GM18498 (cell line): ENCODE results near the gene MYH7B.

Source experiments
- ATAC-seq: cut with Tn5 transposase; IDR thresholded peaks from one replicate; pipeline ENCODE4 v1.9.1; 2021; ENCODE audit warnings: mild to moderate bottlenecking, moderate library complexity; ENCODE audit not compliant: unreplicated experiment

The MYH7B gene

GRCh38 chr20:34990231-34990630, 34.6 kb downstream of the MYH7B start:
- no peak for ATAC-seq

GRCh38 chr20:34990661-34991214, 35.1 kb downstream of the MYH7B start:
- no peak for ATAC-seq

- no peak for ATAC-seq
Measured at GRCh38 chr20:34992751-34993417, 37.2 kb downstream of the MYH7B start.

DNA sequence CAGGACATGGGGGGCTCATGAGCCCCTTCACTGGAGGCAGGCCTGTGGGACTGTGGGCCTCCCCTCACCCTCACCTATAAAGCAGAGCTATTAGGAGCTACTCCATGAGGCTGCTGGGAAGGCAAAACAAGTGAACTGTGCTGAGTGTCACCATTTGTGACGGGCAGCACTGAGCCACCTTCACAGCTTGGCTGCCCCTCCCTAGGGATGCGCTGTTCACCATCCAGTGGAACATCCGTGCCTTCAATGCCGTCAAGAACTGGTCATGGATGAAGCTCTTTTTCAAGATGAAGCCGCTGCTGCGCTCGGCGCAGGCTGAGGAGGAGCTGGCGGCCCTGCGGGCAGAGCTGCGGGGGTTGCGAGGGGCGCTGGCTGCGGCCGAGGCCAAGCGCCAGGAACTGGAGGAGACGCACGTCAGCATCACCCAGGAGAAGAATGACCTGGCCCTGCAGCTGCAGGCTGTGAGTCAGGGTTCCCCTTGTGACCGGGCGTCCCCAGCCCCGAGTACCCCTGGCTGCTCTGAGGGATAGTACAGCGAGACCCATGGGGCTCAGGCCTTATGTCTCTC, 38.4 kb downstream of the MYH7B start:
- ATAC-seq = no peak

- ATAC-seq = no peak
Measured at GRCh38 chr20:34994509-34995131, 39.0 kb downstream of the MYH7B start.

DNA sequence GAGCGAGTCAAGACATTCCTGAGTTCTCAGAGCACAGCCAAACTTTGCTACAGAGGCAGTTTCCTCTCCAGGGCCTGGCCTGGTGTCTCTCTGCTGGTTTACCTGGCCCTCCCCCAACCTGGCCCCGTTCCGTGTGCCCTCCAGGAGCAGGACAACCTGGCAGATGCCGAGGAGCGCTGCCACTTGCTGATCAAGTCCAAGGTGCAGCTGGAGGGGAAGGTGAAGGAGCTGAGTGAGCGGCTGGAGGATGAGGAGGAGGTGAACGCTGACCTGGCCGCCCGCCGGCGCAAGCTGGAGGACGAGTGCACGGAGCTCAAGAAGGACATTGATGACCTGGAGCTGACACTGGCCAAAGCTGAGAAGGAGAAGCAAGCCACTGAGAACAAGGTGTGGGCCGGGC, 39.5 kb downstream of the MYH7B start:
- no peak for ATAC-seq

GRCh38 chr20:34995696-34996095, 40.0 kb downstream of the MYH7B start:
- ATAC-seq = no peak

- ATAC-seq = no peak
Measured at GRCh38 chr20:34996243-34997028, 40.8 kb downstream of the MYH7B start.

- no peak for ATAC-seq
Measured at GRCh38 chr20:34997131-34997561, 41.5 kb downstream of the MYH7B start.

DNA sequence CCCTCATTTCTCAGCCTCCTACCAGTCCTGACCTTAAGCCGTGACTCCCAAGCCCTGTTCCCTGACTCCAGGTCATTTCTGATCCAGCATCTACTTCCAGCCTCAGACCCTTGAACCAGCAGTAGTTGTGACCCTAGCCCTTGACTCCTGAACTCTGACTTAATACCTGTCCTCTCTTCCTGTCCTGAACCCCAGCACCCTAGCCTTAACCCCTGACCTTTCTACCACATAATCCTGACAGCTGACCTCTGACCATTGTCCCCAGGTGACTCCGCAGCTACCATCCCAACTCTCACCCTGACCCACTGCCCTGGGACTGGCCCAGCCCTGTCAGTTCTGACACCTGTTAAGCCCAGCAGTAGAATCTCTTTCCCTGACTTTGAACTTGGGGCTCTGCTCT, 42.1 kb downstream of the MYH7B start:
- no peak for ATAC-seq

DNA sequence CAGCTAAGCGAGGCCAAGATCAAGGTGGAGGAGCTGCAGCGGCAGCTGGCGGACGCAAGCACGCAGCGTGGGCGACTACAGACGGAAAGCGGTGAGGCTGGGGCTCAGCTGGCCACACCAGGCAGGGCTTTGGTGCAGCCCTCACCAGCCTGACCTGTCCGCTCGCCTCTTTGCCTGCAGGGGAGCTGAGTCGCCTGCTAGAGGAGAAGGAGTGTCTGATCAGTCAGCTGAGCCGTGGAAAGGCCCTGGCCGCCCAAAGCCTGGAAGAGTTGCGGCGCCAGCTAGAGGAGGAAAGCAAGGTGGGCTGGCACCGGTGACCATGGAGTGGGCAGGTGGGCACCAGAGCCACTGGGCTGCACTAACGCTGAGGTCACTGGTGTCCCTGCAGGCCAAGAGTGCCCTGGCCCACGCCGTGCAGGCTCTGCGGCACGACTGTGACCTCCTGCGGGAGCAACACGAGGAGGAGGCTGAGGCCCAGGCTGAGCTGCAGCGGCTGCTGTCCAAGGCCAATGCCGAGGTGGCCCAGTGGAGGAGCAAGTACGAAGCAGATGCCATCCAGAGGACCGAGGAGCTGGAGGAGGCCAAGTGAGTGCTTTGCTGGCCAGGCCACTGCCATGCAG, 42.8 kb downstream of the MYH7B start:
- ATAC-seq = no peak

DNA sequence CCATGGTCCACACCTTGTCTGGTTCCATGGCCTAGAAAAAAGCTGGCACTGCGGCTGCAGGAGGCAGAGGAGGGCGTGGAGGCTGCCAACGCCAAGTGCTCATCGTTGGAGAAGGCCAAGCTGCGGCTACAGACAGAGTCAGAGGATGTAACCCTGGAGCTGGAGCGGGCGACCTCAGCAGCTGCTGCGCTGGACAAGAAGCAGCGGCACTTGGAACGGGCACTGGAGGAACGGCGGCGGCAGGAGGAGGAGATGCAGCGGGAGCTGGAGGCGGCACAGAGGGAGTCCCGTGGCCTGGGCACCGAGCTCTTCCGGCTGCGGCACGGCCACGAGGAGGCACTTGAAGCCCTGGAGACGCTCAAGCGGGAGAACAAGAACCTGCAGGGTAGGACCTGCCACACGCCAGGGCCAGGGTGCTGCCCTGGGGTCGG, 43.4 kb downstream of the MYH7B start:
- no peak for ATAC-seq

- no peak for ATAC-seq
Measured at GRCh38 chr20:34999782-35000181, 44.1 kb downstream of the MYH7B start.

DNA sequence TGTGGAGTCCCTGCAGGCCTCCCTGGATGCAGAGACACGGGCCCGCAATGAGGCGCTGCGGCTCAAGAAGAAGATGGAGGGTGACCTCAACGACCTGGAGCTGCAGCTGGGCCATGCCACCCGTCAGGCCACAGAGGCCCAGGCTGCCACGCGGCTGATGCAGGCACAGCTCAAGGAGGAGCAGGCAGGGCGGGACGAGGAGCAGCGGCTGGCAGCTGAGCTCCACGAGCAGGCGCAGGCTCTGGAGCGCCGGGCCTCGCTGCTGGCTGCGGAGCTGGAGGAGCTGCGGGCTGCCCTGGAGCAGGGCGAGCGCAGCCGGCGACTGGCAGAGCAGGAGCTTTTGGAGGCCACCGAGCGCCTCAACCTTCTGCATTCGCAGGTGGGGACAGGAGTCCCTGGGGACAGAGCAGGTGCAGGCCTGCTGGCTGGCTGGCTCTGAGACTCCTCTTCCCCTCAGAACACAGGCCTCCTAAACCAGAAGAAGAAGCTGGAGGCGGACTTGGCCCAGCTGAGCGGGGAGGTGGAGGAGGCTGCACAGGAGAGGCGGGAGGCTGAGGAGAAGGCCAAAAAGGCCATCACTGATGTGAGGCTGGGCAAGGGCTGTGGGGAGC, 44.7 kb downstream of the MYH7B start:
- ATAC-seq = no peak

DNA sequence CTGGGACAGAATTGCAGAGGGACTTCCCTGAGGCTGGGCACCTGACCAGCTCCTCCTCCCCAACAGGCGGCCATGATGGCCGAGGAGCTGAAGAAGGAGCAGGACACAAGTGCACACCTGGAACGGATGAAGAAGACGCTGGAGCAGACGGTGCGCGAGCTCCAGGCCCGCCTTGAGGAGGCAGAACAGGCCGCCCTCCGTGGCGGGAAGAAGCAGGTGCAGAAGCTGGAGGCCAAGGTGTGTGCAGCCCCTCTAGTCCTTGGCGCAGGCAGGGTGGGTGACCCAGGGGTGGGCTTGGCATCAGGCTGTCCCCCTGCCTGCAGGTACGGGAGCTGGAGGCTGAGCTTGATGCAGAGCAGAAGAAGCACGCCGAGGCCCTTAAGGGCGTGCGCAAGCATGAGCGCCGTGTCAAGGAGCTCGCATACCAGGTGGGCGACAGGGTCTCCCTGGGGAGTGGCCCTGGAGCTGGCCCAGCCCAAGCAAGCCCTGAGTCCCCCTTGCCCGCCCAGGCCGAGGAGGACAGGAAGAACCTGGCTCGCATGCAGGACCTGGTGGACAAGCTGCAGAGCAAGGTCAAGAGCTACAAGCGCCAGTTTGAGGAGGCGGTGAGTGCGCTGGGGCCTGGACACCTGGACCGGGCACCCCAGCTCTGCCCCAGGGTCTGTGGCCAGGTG, 45.4 kb downstream of the MYH7B start:
- ATAC-seq = no peak

DNA sequence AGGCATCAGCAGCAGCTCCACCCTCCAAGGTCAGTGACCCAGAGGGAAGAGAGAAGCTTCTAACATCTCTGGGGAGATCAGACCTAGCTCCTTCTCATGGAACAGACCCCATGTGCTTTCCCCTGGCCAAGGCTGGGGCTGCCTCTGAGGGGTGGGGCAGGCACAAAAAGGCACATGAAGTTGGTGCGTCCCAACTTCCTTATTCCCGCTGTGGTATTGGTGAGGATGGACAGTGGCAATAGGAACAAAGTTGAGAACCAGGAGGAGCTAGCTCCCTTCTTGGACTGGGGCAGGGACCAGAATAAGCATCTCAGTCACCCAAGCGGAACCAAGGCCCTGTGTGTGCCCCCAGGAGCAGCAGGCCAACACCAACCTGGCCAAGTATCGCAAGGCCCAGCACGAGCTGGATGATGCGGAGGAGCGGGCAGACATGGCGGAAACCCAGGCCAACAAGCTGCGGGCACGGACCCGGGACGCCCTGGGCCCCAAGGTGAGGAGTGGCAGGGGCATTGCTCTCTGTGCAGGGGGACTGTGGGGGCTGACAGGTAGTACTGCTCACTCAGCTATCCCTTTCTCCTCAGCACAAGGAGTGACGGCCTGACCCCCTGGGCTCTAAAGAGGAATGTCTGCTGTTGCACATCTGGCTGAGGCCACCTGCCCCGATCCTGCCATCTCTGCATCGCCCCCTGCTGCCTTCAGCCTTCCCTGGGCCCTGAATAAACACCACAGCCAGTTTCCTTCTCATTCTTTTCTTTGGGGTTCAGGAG, 46.1 kb downstream of the MYH7B start:
- ATAC-seq = no peak

GRCh38 chr20:35002426-35003210, 47.0 kb downstream of the MYH7B start:
- no peak for ATAC-seq
